A673 (cell line): ENCODE results near the gene INO80B. TPM values are rescaled to one million over a fixed set of nuclear protein-coding genes. Genes with fewer than 3 reads are reported as not detected.

Experiments
- BruUV-seq: library from RNA; stranded (reverse); fragments of 400-500 nt; replicated peaks from 2 replicates; lab custom pipeline; 2021; lab: Mats Ljungman, UMichigan
- CTCF ChIA-PET: fragments of 300-600 bp; sonication (Branson Sonifier 250); formaldehyde crosslinking; loops from one replicate; lab custom pipeline; 2022; ENCODE audit warnings: antibody characterized with exemption; lab: Charles Lee
- POLR2A ChIA-PET: fragments of 300-600 bp; sonication (Branson Sonifier 250); formaldehyde crosslinking; loops from one replicate; lab custom pipeline; 2022; ENCODE audit warnings: antibody characterized with exemption; ENCODE audit not compliant: low non-redundant PET; lab: Charles Lee
- DNase-seq: peaks from one replicate; pipeline ENCODE4 v3.0.0-alpha.2; 2015; ENCODE audit warnings: low spot score
- H3K27ac ChIP-seq: fragments of 200-600 bp; sonication (generic); 2 replicates; pipeline ENCODE4 v1.5.1; 2016; ENCODE audit warnings: mixed run types, low read depth, mild to moderate bottlenecking, mixed read lengths, antibody characterized with exemption, low read length; ENCODE audit not compliant: poor library complexity, severe bottlenecking
- H3K27me3 ChIP-seq: fragments of 200-600 bp; sonication (generic); replicated peaks from 2 replicates; pipeline ENCODE4 v1.6.1; 2017; ENCODE audit warnings: mixed run types, low read depth, mild to moderate bottlenecking, mixed read lengths, antibody characterized with exemption, low read length; ENCODE audit not compliant: insufficient read depth, poor library complexity
- H3K36me3 ChIP-seq: fragments of 200-600 bp; sonication (generic); 2 replicates; pipeline ENCODE4 v1.6.1; 2016; ENCODE audit warnings: mixed run types, mild to moderate bottlenecking, mixed read lengths, antibody characterized with exemption, low read length; ENCODE audit not compliant: insufficient read depth, poor library complexity, severe bottlenecking
- H3K4me1 ChIP-seq: fragments of 200-600 bp; sonication (generic); 2 replicates; pipeline ENCODE4 v1.6.1; 2017; ENCODE audit warnings: mixed run types, mild to moderate bottlenecking, mixed read lengths, antibody characterized with exemption, low read length; ENCODE audit not compliant: insufficient read depth, poor library complexity, severe bottlenecking
- H3K4me3 ChIP-seq: fragments of 200-600 bp; sonication (generic); 2 replicates; pipeline ENCODE4 v1.5.1; 2016; ENCODE audit warnings: low read depth, mixed run types, mild to moderate bottlenecking, mixed read lengths, low read length; ENCODE audit not compliant: poor library complexity, severe bottlenecking
- H3K9me3 ChIP-seq: fragments of 200-600 bp; sonication (generic); 2 replicates; pipeline ENCODE4 v1.6.1; 2016; ENCODE audit warnings: mixed run types, low read depth, mild to moderate bottlenecking, mixed read lengths, antibody characterized with exemption, low read length; ENCODE audit not compliant: poor library complexity, severe bottlenecking
- EZH2 ChIP-seq: fragments of 200-600 bp; sonication (generic); IDR thresholded peaks from 2 replicates; pipeline ENCODE4 v1.6.1; 2017; ENCODE audit warnings: borderline replicate concordance, low read depth, mild to moderate bottlenecking, mixed read lengths, antibody characterized with exemption, low read length; ENCODE audit not compliant: poor library complexity, severe bottlenecking
- intact Hi-C: fragments of 100-400 bp; cut with micrococcal nuclease; formaldehyde crosslinking; loops from one replicate; pipeline ENCODE4 v1.10.0; 2022; ENCODE audit not compliant: unreplicated experiment
- total RNA-seq: library from RNA; stranded (reverse); gene quantifications from 2 replicates; pipeline ENCODE4 v1.2.3, GENCODE V29; 2021
- TF ChIP-seq, protein P1 (sequence below): fragments of 300-800, 200-600 bp; sonication (generic); conservative IDR thresholded peaks from 2 replicates; pipeline ENCODE4 v1.5.1; 2017; ENCODE audit warnings: low read depth, mild to moderate bottlenecking, antibody characterized with exemption, low read length, moderate library complexity, mixed read lengths

The INO80B gene
- total RNA-seq, 1 experiment from 2014 or later: 29.9 TPM

DNA sequence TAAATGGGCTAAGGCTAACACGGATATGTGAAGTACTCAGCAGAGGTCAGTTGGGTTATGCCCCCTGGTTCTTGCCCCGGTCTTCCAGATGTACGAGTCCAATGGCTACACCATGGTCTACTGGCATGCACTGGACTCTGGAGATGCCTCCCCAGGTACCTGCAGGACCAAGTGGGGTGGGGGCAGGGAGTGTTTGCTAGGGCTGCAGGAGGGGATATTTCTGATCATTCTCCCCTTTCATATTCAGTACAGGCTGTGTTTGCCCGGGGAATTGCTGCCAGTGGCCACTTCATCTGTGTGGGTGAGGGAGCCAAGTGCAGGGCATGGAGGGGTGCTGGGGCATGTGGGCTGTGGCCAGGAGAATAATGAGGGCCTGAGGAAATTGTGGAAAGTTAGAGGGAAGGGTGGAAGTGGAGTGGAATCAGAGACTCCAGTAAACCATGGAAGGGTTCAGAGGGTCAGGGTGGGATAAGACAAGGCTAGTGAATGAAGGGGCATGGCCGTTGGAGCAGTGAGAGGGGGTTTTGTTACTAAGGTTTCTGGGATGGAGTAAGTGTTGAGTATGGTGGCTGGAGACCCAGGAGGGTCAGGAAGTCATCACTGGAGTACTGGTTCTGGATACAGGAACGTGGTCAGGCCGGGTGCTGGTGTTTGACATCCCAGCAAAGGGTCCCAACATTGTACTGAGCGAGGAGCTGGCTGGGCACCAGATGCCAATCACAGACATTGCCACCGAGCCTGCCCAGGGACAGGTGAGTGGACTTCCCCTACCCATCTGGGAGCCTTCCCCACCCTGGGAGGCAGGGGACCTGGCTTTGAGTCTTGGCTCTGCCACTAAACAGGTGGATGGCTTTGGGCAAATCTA is 31.4 kb upstream of the INO80B start:
- intact Hi-C loops: no loop called here
- DNase-seq: no peak
- no peak for TF ChIP-seq EZH2
- TF ChIP-seq, protein P1, sequence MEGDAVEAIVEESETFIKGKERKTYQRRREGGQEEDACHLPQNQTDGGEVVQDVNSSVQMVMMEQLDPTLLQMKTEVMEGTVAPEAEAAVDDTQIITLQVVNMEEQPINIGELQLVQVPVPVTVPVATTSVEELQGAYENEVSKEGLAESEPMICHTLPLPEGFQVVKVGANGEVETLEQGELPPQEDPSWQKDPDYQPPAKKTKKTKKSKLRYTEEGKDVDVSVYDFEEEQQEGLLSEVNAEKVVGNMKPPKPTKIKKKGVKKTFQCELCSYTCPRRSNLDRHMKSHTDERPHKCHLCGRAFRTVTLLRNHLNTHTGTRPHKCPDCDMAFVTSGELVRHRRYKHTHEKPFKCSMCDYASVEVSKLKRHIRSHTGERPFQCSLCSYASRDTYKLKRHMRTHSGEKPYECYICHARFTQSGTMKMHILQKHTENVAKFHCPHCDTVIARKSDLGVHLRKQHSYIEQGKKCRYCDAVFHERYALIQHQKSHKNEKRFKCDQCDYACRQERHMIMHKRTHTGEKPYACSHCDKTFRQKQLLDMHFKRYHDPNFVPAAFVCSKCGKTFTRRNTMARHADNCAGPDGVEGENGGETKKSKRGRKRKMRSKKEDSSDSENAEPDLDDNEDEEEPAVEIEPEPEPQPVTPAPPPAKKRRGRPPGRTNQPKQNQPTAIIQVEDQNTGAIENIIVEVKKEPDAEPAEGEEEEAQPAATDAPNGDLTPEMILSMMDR: no peak
- peaks cover 4% of the 10 kb centered on the region for H3K4me1 ChIP-seq
- no peaks in the 10 kb centered on the region for H3K9me3 ChIP-seq
- CTCF ChIA-PET: no interaction called here
- H3K36me3 ChIP-seq: peaks cover 19% of the 10 kb centered on the region
- H3K27me3 ChIP-seq: no peaks in the 10 kb centered on the region
- H3K4me3 ChIP-seq: no peak overlapping the region
- POLR2A ChIA-PET: no interaction called here
- no TSS peak for BruUV-seq
- no peak overlapping the region for H3K27ac ChIP-seq

DNA sequence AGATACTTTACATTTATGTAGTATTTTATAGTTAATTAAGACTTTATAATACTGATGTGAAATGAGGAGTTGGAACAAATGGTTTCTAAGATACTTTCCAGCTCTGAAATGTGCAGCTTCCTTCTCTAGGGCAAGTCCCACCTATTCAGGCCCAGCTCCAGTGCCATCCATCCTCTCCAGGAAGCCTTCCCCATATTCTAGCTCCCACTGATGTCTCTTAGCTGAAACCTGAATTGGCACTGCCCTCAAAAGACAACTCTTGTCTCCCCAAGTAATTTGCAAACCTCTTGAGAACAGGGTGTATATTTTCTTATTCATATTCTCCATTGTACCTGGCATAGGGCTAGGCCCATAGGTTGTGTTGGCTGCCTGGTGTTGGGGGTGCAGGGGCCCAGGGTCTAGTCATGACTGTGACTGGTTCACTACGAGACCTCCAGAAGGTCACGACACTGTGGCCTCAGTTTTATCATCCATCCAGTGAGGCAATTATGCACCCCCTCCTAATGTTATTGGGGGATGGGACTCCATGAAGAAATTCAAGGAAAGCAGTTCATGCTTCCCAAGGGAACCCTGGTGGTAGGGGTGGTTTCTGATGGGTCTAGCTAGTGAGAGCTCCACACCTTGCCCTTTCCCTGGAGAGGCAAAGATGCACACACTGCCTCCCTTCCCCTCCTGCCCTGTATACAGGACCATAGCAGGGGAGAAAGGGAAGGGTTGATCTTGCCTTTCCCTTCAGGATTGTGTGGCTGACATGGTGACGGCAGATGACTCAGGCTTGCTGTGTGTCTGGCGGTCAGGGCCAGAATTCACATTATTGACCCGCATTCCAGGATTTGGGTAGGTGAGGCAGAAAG is 30.5 kb upstream of the INO80B start:
- Histone ChIP-seq H3K36me3 (peaks cover 28% of the 10 kb centered on the region), H3K9me3 (no peaks in the 10 kb centered on the region), H3K4me3 (no peak overlapping the region), H3K27ac (no peak overlapping the region), H3K27me3 (no peaks in the 10 kb centered on the region), H3K4me1 (peaks cover 4% of the 10 kb centered on the region)
- ChIA-PET POLR2A (no interaction called here), CTCF (no interaction called here)
- TF ChIP-seq, protein P1: no peak
- TF ChIP-seq EZH2: no peak
- no TSS peak for BruUV-seq
- DNase-seq: no peak
- intact Hi-C loops: no loop called here

GRCh38 chr2:74424995-74425406 is 29.9 kb upstream of the INO80B start:
- no peaks in the 10 kb centered on the region for H3K27me3 ChIP-seq
- no peak overlapping the region for H3K4me3 ChIP-seq
- TF ChIP-seq, protein P1: no peak
- TF ChIP-seq EZH2: no peak
- H3K9me3 ChIP-seq: no peaks in the 10 kb centered on the region
- intact Hi-C loops: no loop called here
- DNase-seq: no peak
- H3K36me3 ChIP-seq: peaks cover 28% of the 10 kb centered on the region
- no peak overlapping the region for H3K27ac ChIP-seq
- CTCF ChIA-PET: no interaction called here
- POLR2A ChIA-PET: no interaction called here
- H3K4me1 ChIP-seq: peaks cover 4% of the 10 kb centered on the region
- BruUV-seq: no TSS peak
